Mucosa of descending colon (tissue), 3 donors: Measurements from ENCODE around the gene TWNK. TPM values are rescaled to one million over a fixed set of nuclear protein-coding genes. Genes with fewer than 3 reads are reported as not detected.

Experiments used
- ATAC-seq: fragments of 200-7000 bp; cut with Tn5 transposase; one replicate; pipeline ENCODE4 v1.9.1; 2020; ENCODE audit warnings: mild to moderate bottlenecking, moderate library complexity
- DNase-seq, 3 donors: peaks; one replicate each; pipeline ENCODE4 v3.0.0-alpha.2; 2020
- H3K36me3 ChIP-seq: fragments of 200-600 bp; one replicate; pipeline ENCODE4 v1.8.0; 2021; ENCODE audit warnings: low read depth, mild to moderate bottlenecking
- H3K4me1 ChIP-seq: fragments of 200-600 bp; one replicate; pipeline ENCODE4 v1.8.0; 2021; ENCODE audit warnings: low read depth, mild to moderate bottlenecking
- H3K4me3 ChIP-seq: fragments of 200-600 bp; one replicate; pipeline ENCODE4 v1.8.0; 2021; ENCODE audit warnings: mild to moderate bottlenecking
- H3K9me3 ChIP-seq: fragments of 200-600 bp; one replicate; pipeline ENCODE4 v1.8.0; 2021; ENCODE audit warnings: mild to moderate bottlenecking
- CTCF ChIP-seq: fragments of 200-600 bp; IDR thresholded peaks from one replicate; pipeline ENCODE4 v1.8.0; 2022; ENCODE audit warnings: antibody characterized with exemption, mild to moderate bottlenecking
- intact Hi-C, 2 donors: fragments of 100-400 bp; cut with DNase I in 1 of 2; cut with micrococcal nuclease in 1 of 2; formaldehyde crosslinking; loops; one replicate each; pipeline versions ENCODE4 v1.11.0 to v1.11.1; 2022; cut with DNase I, micrococcal nuclease
- total RNA-seq, 3 donors: library from RNA; stranded (reverse); fragmentation: NEBNext Ultra II Directional in 2 of 3; extraction: Animal tissue kit (Norgen Biotek cat#: 25700) in 2 of 3; gene quantifications; one replicate each; pipeline versions ENCODE4 v1.2.1 to v1.2.4, GENCODE V29; 2021 to 2023
- donor health status: DM: no; HTN: no; CAD: no; lungs with moderate emphysema.
- donor health status: DM: no; HTN: no; CAD: no.
- donor health status: DM: no; HTN: yes; CAD: no.

Gene TWNK
- total RNA-seq, 3 donors from 2014 or later = 6.0 to 7.8 (median 7.0) TPM

DNA sequence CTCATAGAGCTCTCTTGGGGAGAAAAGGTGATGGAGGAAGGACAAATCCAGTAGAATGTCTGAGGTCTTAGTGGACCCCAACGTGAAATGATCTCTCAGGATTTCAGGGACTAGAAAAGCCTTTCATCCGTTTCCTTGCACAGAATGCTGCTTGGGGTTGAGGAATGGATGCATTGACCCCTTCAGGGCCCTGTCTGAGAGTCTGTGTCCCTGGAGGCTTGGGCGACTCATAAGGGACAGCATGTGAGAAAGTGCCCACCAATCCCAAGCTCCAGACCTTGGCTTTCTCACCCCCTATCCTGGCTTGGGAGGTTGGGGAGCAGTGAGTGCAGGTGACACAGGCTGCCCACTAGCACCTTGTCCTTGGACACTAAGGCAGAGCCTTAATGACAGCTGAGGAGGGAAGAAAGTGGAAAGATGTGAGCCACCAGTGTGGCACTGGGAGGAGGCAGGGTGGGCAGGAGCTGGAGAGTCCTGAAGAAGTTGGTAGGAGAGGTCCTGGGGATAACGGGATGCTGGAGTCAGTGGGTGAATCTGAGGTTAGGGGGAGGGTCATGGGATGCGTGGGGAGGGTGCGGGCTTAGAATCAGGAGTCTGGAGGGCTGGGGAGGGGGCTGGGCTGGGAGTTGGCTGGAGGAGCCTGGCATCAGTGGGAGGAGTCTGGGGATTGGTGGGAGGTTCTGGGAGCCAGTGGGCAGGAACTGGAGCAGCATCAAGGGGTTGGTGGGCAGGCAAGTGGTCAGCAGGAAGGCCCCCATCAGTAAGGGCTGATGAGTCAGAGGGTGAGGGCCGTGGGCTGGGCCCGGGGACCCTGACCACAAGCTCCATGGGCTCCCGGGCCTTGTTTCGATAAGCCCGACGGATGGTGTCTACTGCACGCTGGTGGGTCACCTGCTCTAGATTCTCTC, 20.8 kb downstream of the TWNK start:
- no peak overlapping the region for H3K4me3 ChIP-seq
- intact Hi-C loops = no loop called here
- peaks cover 4% of the 10 kb centered on the region for H3K36me3 ChIP-seq

GRCh38 chr10:101008823-101009423, 21.6 kb downstream of the TWNK start:
- H3K4me1 ChIP-seq = peaks cover 8% of the 10 kb centered on the region
- peaks cover 4% of the 10 kb centered on the region for H3K36me3 ChIP-seq
- ATAC-seq (no peak), DNase-seq (no peak)
- no peak for TF ChIP-seq CTCF
- H3K9me3 ChIP-seq = no peaks in the 10 kb centered on the region
- H3K4me3 ChIP-seq = no peak overlapping the region
- intact Hi-C loops = no loop called here

More for the DNA sequence above, 20.8 kb downstream of the TWNK start:
- Histone ChIP-seq H3K4me1 (peaks cover 4% of the 10 kb centered on the region), H3K9me3 (no peaks in the 10 kb centered on the region)
- TF ChIP-seq CTCF = no peak
- DNase-seq = no peak
- no peak for ATAC-seq

DNA sequence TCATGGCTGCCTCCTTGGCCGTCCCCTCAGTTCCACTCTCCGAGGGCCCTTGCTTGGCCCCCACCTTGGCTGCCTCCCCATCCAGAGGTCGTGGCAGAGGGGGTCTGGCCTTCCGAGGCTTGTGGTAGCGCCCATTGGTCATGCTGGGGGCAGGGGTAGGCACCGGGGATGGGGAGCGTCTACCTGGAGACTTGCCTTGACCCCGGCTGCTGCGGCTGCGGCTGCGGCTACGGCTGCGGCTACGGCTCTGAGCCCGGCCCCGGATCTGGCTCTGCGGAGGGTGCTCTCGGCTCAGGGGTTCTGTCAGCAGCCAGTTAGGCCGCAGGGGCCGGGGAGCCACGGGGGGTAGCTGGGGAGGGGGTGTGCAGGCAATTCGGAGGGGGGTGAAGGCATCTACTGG, 23.0 kb downstream of the TWNK start:
- no peak for TF ChIP-seq CTCF
- intact Hi-C loops = no loop called here
- DNase-seq (no peak), ATAC-seq (no peak)
- no peak overlapping the region for H3K4me3 ChIP-seq
- H3K36me3 ChIP-seq = peaks cover 3% of the 10 kb centered on the region
- no peaks in the 10 kb centered on the region for H3K9me3 ChIP-seq
- peaks cover 8% of the 10 kb centered on the region for H3K4me1 ChIP-seq

DNA sequence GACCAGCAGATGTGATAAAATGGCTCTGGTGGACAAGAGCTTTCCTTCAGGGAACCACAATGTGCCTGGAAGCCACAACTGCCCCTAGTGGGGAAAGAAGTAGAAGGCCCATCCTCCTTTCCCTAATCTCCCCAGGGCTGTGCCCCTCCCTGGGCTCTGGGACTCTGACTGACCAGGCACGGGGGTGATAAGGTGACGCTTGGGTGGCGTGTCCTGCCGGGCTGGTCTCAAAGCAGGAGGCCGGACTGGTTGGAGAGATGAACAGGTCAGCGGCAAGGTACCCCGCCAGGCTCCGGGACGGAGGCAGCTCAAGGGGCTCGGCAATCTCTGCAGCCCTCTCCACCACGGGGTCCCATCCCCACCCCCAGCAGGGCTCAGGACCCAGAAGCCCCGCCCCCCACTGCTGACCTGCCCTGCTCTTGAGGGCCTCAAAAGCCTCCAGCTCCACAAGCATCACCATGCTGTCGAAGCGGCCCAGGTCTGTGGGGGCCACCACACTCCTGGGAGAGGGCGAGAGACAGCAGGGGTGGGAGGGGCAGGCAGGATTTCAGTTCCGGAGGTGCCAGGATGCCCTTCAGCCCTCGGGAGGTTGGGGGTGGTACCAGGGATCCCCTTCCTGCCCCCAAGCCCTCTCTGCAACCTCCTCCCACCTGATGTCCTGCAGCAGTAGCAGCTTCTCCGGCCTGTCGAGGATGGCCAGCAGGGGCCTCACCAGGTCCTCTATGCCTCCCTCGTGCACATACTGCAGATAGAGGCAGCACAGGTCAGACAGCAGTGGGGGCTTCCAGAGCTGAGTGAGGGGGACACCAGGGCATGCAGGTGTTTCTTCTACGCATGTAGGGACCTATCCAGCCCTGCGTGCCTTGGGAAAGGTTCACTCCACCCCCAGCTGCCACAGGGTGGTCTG, 24.4 kb downstream of the TWNK start:
- no peak overlapping the region for H3K4me3 ChIP-seq
- no peak for DNase-seq
- no peaks in the 10 kb centered on the region for H3K36me3 ChIP-seq
- H3K4me1 ChIP-seq = peaks cover 8% of the 10 kb centered on the region
- ATAC-seq = no peak
- TF ChIP-seq CTCF = no peak
- intact Hi-C loops = no loop called here
- H3K9me3 ChIP-seq = no peaks in the 10 kb centered on the region

DNA sequence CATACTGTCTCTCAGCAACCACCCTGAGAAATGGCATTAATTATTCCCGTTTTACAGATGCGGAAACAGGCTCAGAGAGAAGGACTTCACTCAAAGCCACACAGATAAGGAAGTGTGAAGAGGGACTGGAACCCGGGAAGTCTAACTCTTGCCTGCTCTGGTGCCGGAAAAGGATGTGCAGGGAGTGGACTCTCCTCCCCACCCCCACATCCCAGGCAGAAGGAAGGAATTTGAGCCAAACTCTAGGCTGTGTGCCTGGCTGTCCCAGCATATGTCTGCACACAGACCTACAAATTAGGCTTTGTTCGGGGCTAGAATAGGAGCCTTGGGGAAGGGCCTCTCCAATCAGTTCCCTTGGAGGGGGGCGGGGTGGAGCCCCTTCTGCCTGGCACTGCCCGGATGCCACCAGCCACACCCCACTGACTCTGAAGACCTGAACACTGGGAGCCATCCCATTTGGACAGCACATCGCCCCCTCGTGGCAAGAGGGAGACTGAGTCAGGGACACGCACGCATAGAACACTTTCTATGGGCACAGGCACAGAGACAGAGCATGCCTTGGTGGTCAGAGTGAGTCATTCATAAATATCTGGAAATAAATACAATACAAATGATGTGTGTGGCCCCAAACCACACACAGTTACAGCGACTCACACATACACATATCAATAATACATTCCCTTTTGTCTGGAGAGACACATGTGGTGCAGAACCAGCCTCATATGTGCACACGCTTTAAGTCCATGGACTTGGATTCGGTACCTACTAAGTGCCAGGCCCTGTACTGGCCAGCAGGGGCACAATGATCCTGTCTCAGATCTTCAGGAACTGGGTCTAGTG, 25.4 kb downstream of the TWNK start:
- no peaks in the 10 kb centered on the region for H3K9me3 ChIP-seq
- ATAC-seq (peak; percentile 90), DNase-seq (peak; percentile 83 to 92 (median 89))
- peak; percentile 71 for TF ChIP-seq CTCF
- peaks cover 8% of the 10 kb centered on the region for H3K4me1 ChIP-seq
- no peaks in the 10 kb centered on the region for H3K36me3 ChIP-seq
- intact Hi-C loops = no loop called here
- H3K4me3 ChIP-seq = no peak overlapping the region
